Activated T-cell treated with anti-CD3 and anti-CD28 coated beads, Interleukin-2, amount 50 U/mL, for 48 hours (primary cell): ENCODE measurements around the gene AP1S1.
A peak's percentile ranks its signal among the peaks of the same experiment; 100 is the strongest.
"Not testable (repeated sequence)": the region's sequence is repeated elsewhere in the genome, so short reads cannot be mapped to it uniquely, and the experiment has no call there.

Experiments used
- DNase-seq, 2 experiments: peaks; one replicate each; pipeline ENCODE4 v3.0.0-alpha.2; 2020

Gene AP1S1

GRCh38 chr7:101153969-101154692, at the start of gene AP1S1:
Gene AP1S1 (plus strand): TSS chr7:101154476. CDS start chr7:101154515, 39 bp downstream.
- DNase-seq: peak; percentile 96

GRCh38 chr7:101104799-101105198, 49.5 kb upstream of the AP1S1 start:
- DNase-seq: no peak

GRCh38 chr7:101105248-101105647, 49.0 kb upstream of the AP1S1 start:
- DNase-seq: not testable (repeated sequence)

GRCh38 chr7:101106386-101106785, 47.9 kb upstream of the AP1S1 start:
- no peak for DNase-seq

GRCh38 chr7:101108330-101108857, 45.9 kb upstream of the AP1S1 start:
- no peak for DNase-seq

GRCh38 chr7:101108961-101109360, 45.3 kb upstream of the AP1S1 start:
- DNase-seq: no peak

GRCh38 chr7:101109368-101109767, 44.9 kb upstream of the AP1S1 start:
- no peak for DNase-seq

GRCh38 chr7:101111261-101111660, 43.0 kb upstream of the AP1S1 start:
- DNase-seq: no peak

- no peak for DNase-seq
Measured at GRCh38 chr7:101112233-101112632, 42.0 kb upstream of the AP1S1 start.

GRCh38 chr7:101113140-101113539, 41.1 kb upstream of the AP1S1 start:
- DNase-seq: not testable (repeated sequence)

- DNase-seq: no peak
Measured at GRCh38 chr7:101113836-101114235, 40.4 kb upstream of the AP1S1 start.

GRCh38 chr7:101114492-101114891, 39.8 kb upstream of the AP1S1 start:
- no peak for DNase-seq

GRCh38 chr7:101115215-101115614, 39.1 kb upstream of the AP1S1 start:
- DNase-seq: no peak

- no peak for DNase-seq
Measured at GRCh38 chr7:101116898-101117297, 37.4 kb upstream of the AP1S1 start.

- no peak for DNase-seq
Measured at GRCh38 chr7:101118856-101119255, 35.4 kb upstream of the AP1S1 start.

- DNase-seq: no peak
Measured at GRCh38 chr7:101119876-101120275, 34.4 kb upstream of the AP1S1 start.

- no peak for DNase-seq
Measured at GRCh38 chr7:101120315-101120714, 34.0 kb upstream of the AP1S1 start.

GRCh38 chr7:101121631-101121990, 32.7 kb upstream of the AP1S1 start:
- DNase-seq: not testable (repeated sequence)

GRCh38 chr7:101121991-101122932, 32.0 kb upstream of the AP1S1 start:
- no peak for DNase-seq

GRCh38 chr7:101122933-101123702, 31.2 kb upstream of the AP1S1 start:
- no peak for DNase-seq

- DNase-seq: no peak
Measured at GRCh38 chr7:101123703-101124068, 30.6 kb upstream of the AP1S1 start.

GRCh38 chr7:101124376-101125056, 29.8 kb upstream of the AP1S1 start:
- no peak for DNase-seq
